Mammary epithelial cell (primary cell): ENCODE data around the gene SCN1B.

Experiments
- EZH2 ChIP-seq: IDR thresholded peaks from 2 replicates; pipeline ENCODE4 v1.6.1; 2012; ENCODE audit warnings: low read length, inconsistent platforms, borderline replicate concordance
- TF ChIP-seq, protein P1 (sequence below), 2 donors: IDR thresholded peaks in 1 of 2; conservative IDR thresholded peaks in 1 of 2; 2 replicates each; pipeline ENCODE4 v1.5.1; 2011 to 2012; ENCODE audit warnings: inconsistent platforms in 2 of 2, low read length in 2 of 2, mild to moderate bottlenecking in 2 of 2, control low read depth in 1 of 2, low read depth in 1 of 2; ENCODE audit not compliant: insufficient read depth in 1 of 2; ENCODE audit errors: extremely low read depth in 1 of 2

DNA sequence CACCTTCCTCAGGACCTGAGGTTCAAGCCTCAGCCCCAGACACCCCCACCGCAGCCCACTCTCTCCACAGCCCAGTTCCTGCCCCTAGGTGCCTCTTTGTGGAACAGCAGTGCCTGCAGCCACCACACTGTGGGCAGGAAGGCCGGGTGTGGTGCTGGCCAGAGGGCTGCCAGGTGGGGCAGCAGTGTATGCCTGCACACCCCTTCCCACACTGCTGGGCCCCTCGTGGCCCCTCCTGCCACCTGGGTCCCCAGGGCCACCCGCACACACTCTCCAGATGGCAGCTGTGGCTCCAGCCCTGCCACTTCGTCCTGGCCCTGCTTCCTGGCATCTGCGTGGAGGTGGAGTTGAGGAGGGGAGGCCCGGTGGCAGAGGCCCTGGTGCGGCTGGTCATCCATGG is 46.4 kb downstream of the SCN1B start:
- TF ChIP-seq, protein P1, sequence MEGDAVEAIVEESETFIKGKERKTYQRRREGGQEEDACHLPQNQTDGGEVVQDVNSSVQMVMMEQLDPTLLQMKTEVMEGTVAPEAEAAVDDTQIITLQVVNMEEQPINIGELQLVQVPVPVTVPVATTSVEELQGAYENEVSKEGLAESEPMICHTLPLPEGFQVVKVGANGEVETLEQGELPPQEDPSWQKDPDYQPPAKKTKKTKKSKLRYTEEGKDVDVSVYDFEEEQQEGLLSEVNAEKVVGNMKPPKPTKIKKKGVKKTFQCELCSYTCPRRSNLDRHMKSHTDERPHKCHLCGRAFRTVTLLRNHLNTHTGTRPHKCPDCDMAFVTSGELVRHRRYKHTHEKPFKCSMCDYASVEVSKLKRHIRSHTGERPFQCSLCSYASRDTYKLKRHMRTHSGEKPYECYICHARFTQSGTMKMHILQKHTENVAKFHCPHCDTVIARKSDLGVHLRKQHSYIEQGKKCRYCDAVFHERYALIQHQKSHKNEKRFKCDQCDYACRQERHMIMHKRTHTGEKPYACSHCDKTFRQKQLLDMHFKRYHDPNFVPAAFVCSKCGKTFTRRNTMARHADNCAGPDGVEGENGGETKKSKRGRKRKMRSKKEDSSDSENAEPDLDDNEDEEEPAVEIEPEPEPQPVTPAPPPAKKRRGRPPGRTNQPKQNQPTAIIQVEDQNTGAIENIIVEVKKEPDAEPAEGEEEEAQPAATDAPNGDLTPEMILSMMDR (conservative IDR thresholded peaks at IDR 0.05 in 1 of 2, IDR thresholded peaks at IDR 0.05 in 1 of 2; ENCODE audit: extremely low read depth in 1 of 2, insufficient read depth in 1 of 2, low read depth in 1 of 2, low read length in 2 of 2): no peak
- TF ChIP-seq EZH2: no peak
